ENCODE results near the gene TMEM37. TPM values are rescaled to one million over a fixed set of nuclear protein-coding genes. Genes with fewer than 3 reads are reported as not detected.

The TMEM37 gene
- total RNA-seq, 1 experiment from 2014 or later: not detected

GRCh38 chr2:119428488-119429224 is 3.0 kb upstream of the TMEM37 start:
- in situ Hi-C loops (cut with HindIII; ENCODE audit: low pct_unique_long_range_greater_than_20kb, low sequenced_read_pairs): no loop called here
- DNase-seq (ENCODE audit: low read depth, low spot score): no peak

GRCh38 chr2:119429225-119429981 is 2.3 kb upstream of the TMEM37 start:
- DNase-seq (ENCODE audit: low read depth, low spot score): no peak
- in situ Hi-C loops (cut with HindIII; ENCODE audit: low pct_unique_long_range_greater_than_20kb, low sequenced_read_pairs): no loop called here

GRCh38 chr2:119430023-119430498 is 1.6 kb upstream of the TMEM37 start:
- no peak for DNase-seq (ENCODE audit: low read depth, low spot score)
- in situ Hi-C loops (cut with HindIII; ENCODE audit: low pct_unique_long_range_greater_than_20kb, low sequenced_read_pairs): no loop called here

- DNase-seq (ENCODE audit: low read depth, low spot score): no peak
- in situ Hi-C loops (cut with HindIII; ENCODE audit: low pct_unique_long_range_greater_than_20kb, low sequenced_read_pairs): no loop called here
Measured at GRCh38 chr2:119431976-119432850, 559 bp downstream of the TMEM37 start.

- DNase-seq (ENCODE audit: low read depth, low spot score): no peak
- in situ Hi-C loops (cut with HindIII; ENCODE audit: low pct_unique_long_range_greater_than_20kb, low sequenced_read_pairs): no loop called here
Measured at GRCh38 chr2:119432851-119433522, 1.3 kb downstream of the TMEM37 start.

GRCh38 chr2:119433636-119434327 is 2.1 kb downstream of the TMEM37 start:
- in situ Hi-C loops (cut with HindIII; ENCODE audit: low pct_unique_long_range_greater_than_20kb, low sequenced_read_pairs): no loop called here
- no peak for DNase-seq (ENCODE audit: low read depth, low spot score)

- DNase-seq (ENCODE audit: low read depth, low spot score): no peak
- in situ Hi-C loops (cut with HindIII; ENCODE audit: low pct_unique_long_range_greater_than_20kb, low sequenced_read_pairs): no loop called here
Measured at GRCh38 chr2:119434664-119435063, 3.0 kb downstream of the TMEM37 start.

- DNase-seq (ENCODE audit: low read depth, low spot score): no peak
- in situ Hi-C loops (cut with HindIII; ENCODE audit: low pct_unique_long_range_greater_than_20kb, low sequenced_read_pairs): no loop called here
Measured at GRCh38 chr2:119435081-119435952, 3.7 kb downstream of the TMEM37 start.

GRCh38 chr2:119435953-119436297 is 4.3 kb downstream of the TMEM37 start:
- DNase-seq (ENCODE audit: low read depth, low spot score): no peak
- in situ Hi-C loops (cut with HindIII; ENCODE audit: low pct_unique_long_range_greater_than_20kb, low sequenced_read_pairs): no loop called here

GRCh38 chr2:119436993-119437772 is 5.5 kb downstream of the TMEM37 start:
- DNase-seq (ENCODE audit: low read depth, low spot score): no peak
- in situ Hi-C loops (cut with HindIII; ENCODE audit: low pct_unique_long_range_greater_than_20kb, low sequenced_read_pairs): no loop called here

GRCh38 chr2:119438128-119438656 is 6.5 kb downstream of the TMEM37 start:
- no peak for DNase-seq (ENCODE audit: low read depth, low spot score)
- in situ Hi-C loops (cut with HindIII; ENCODE audit: low pct_unique_long_range_greater_than_20kb, low sequenced_read_pairs): no loop called here

- no peak for DNase-seq (ENCODE audit: low read depth, low spot score)
- in situ Hi-C loops (cut with HindIII; ENCODE audit: low pct_unique_long_range_greater_than_20kb, low sequenced_read_pairs): no loop called here
Measured at GRCh38 chr2:119438726-119439284, 7.2 kb downstream of the TMEM37 start.

- no peak for DNase-seq (ENCODE audit: low read depth, low spot score)
- in situ Hi-C loops (cut with HindIII; ENCODE audit: low pct_unique_long_range_greater_than_20kb, low sequenced_read_pairs): no loop called here
Measured at GRCh38 chr2:119439574-119440500, 8.2 kb downstream of the TMEM37 start.

- no peak for DNase-seq (ENCODE audit: low read depth, low spot score)
- in situ Hi-C loops (cut with HindIII; ENCODE audit: low pct_unique_long_range_greater_than_20kb, low sequenced_read_pairs): no loop called here
Measured at GRCh38 chr2:119440501-119440870, 8.8 kb downstream of the TMEM37 start.

All from SK-MEL-5 (cell line).